ENCODE measurements around the gene DNTT. TPM values are rescaled to one million over a fixed set of nuclear protein-coding genes. Genes with fewer than 3 reads are reported as not detected.

DNTT gene
- total RNA-seq, 1 donor from 2014 or later: not detected

- ATAC-seq: peak; percentile 59 to 63
- DNase-seq: no peak
- H3K9me3 ChIP-seq: no peaks in the 10 kb centered on the region
- no peaks in the 10 kb centered on the region for H3K36me3 ChIP-seq
- TF ChIP-seq, protein P1, sequence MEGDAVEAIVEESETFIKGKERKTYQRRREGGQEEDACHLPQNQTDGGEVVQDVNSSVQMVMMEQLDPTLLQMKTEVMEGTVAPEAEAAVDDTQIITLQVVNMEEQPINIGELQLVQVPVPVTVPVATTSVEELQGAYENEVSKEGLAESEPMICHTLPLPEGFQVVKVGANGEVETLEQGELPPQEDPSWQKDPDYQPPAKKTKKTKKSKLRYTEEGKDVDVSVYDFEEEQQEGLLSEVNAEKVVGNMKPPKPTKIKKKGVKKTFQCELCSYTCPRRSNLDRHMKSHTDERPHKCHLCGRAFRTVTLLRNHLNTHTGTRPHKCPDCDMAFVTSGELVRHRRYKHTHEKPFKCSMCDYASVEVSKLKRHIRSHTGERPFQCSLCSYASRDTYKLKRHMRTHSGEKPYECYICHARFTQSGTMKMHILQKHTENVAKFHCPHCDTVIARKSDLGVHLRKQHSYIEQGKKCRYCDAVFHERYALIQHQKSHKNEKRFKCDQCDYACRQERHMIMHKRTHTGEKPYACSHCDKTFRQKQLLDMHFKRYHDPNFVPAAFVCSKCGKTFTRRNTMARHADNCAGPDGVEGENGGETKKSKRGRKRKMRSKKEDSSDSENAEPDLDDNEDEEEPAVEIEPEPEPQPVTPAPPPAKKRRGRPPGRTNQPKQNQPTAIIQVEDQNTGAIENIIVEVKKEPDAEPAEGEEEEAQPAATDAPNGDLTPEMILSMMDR (IDR thresholded peaks at IDR 0.05): peak; percentile 74
- no peaks in the 10 kb centered on the region for H3K4me1 ChIP-seq
- no peak overlapping the region for H3K4me3 ChIP-seq
- H3K27ac ChIP-seq: no peak overlapping the region
- H3K27me3 ChIP-seq (ENCODE audit: low read depth): peaks cover 5% of the 10 kb centered on the region
- intact Hi-C loops (cut with DNase I): no loop called here
These were observed 30.6 kb downstream of the DNTT start for GRCh38 chr10:96334616-96335526.

DNA sequence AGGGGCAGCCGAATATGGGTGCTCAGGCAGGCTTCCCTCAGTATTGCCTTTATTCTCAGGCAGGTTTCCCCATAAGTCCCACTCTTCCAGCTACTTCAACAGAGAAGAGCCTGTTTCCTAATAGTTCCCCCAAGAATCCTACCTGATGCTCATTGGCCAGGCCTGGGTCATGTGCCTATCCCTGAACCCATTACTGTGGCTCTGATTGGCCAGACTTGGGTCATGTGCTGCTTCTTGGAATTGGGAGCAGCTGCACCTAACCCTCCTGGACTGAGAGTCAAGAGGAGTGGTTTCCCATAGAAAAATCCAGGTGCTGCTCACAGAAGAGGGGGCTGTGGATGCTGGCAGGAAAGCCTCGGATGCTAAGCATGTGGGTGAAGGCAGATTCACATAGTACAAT, 32.9 kb downstream of the DNTT start:
- no peak overlapping the region for H3K27ac ChIP-seq
- TF ChIP-seq, protein P1 (IDR thresholded peaks at IDR 0.05): no peak
- no peak for ATAC-seq
- no peaks in the 10 kb centered on the region for H3K36me3 ChIP-seq
- intact Hi-C loops (cut with DNase I): no loop called here
- H3K9me3 ChIP-seq: no peaks in the 10 kb centered on the region
- peaks cover 5% of the 10 kb centered on the region for H3K27me3 ChIP-seq (ENCODE audit: low read depth)
- no peaks in the 10 kb centered on the region for H3K4me1 ChIP-seq
- H3K4me3 ChIP-seq: no peak overlapping the region
- no peak for DNase-seq

DNA sequence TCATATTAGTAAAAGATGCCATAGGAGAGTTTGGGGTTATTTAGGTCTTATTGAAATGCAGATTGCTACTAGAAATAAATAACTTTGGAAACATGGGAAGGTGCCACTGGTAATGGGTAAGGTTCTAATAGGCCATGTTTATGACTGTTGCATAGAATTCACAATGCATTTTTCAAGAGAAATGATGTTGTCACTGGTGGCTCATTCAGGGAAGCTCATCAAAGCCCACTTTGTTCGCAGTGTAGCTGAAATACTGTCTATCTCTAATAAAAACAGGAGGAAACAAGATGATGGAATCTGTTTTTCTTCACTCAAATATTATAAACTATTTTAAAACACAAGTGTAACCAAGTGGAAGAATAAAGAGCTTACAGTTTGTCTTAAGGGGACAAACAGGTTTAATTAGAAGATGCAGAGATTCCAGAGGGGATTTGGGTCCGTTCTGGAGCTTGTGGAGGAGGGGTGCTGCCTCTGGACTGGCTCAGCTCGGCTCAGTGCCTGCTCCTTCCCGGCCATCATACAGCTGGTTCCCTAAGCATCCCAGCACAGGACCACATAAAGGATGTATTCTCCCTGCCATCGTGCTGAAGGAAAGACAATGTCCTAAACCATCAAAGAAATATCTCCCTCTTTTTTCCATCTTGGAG, 34.2 kb downstream of the DNTT start:
- H3K4me1 ChIP-seq: no peaks in the 10 kb centered on the region
- TF ChIP-seq, protein P1 (IDR thresholded peaks at IDR 0.05): no peak
- no peak overlapping the region for H3K4me3 ChIP-seq
- H3K9me3 ChIP-seq: no peaks in the 10 kb centered on the region
- ATAC-seq (no peak), DNase-seq (no peak)
- H3K27me3 ChIP-seq (ENCODE audit: low read depth): peaks cover 5% of the 10 kb centered on the region
- intact Hi-C loops (cut with DNase I): no loop called here
- no peaks in the 10 kb centered on the region for H3K36me3 ChIP-seq
- H3K27ac ChIP-seq: no peak overlapping the region

DNA sequence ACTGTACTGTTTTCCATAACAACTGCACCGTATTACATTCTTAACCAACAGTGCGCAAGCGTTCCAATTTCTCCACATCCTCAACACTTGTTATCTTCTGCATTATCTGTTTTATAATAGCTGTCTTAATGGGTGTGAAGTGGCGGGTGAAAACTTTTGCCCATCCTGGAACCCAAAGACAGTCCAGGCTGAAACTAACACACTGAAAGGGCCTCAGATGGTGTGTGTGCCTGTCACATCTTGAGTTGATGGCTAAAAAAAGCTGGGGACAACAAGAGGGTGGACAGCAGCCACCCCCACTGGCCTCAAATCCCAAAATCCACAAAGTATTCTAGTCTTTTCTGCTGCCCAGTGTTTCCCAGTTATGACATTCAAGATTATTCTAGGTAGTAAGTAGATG, 35.1 kb downstream of the DNTT start:
- intact Hi-C loops (cut with DNase I): no loop called here
- Histone ChIP-seq H3K36me3 (no peaks in the 10 kb centered on the region), H3K27ac (no peak overlapping the region), H3K4me3 (no peak overlapping the region), H3K27me3 (ENCODE audit: low read depth) (peaks cover 5% of the 10 kb centered on the region), H3K4me1 (no peaks in the 10 kb centered on the region), H3K9me3 (no peaks in the 10 kb centered on the region)
- TF ChIP-seq, protein P1 (IDR thresholded peaks at IDR 0.05): no peak
- no peak for ATAC-seq
- no peak for DNase-seq

DNA sequence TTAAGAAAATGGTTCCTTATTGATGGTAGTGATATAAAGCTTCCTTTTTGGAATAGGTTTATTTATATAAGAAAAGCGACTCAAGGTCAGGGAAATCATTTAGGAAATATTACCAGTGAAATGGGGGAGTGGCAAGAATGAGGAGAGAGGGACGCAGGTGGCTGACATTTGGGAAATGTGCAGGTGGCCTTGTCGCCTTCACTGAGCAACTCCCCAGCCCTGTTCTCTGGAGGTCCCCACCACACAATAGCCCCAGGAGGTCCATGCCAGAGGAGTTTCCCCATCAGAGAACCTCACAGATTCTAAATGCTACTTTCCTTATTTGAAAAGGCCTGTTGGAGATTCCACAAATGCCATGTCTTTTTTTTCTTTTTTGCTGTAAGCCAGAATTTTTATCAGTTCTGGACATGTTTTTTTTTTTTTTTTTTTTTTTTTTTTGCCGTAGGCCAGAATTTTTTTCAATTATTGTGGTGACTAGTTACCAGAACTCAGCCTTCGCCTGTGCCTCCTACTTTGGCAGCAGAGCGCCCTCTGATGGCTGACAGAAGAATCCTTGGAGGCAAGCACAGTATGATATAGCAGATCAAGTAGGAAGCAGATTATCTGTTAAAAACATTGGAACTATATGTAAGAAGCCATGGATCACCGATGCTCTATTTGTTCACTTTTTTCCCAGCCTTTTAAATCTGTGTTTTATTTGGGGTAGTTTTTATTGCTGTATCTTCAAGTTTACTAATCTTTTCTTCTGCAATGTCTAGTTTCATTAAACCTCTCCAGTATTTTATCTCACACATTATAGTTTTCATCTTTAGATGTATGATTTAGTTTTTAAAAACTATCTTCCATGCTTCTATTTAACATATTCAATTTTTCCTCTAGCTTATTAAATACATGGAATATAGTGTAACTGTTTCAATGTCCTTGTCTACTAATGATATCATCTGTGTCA, 36.0 kb downstream of the DNTT start:
- H3K4me1 ChIP-seq: no peaks in the 10 kb centered on the region
- H3K27ac ChIP-seq: no peak overlapping the region
- H3K4me3 ChIP-seq: no peak overlapping the region
- intact Hi-C loops (cut with DNase I): no loop called here
- peak; percentile 60 to 77 for ATAC-seq
- no peaks in the 10 kb centered on the region for H3K9me3 ChIP-seq
- no peaks in the 10 kb centered on the region for H3K36me3 ChIP-seq
- DNase-seq: peak; percentile 56
- TF ChIP-seq, protein P1 (IDR thresholded peaks at IDR 0.05): peak; percentile 67
- H3K27me3 ChIP-seq (ENCODE audit: low read depth): peaks cover 2% of the 10 kb centered on the region
